Ishikawa (cell line): Measurements from ENCODE around the gene KCNB1.

ENCODE experiments used
- CEBPB ChIP-seq: IDR thresholded peaks from 2 replicates; pipeline ENCODE4 v1.6.1; 2012
- CREB1 ChIP-seq: IDR thresholded peaks from 2 replicates; pipeline ENCODE4 v1.6.1; 2012; ENCODE audit warnings: low read depth
- EGR1 ChIP-seq: IDR thresholded peaks from 2 replicates; pipeline ENCODE4 v1.6.1; 2012
- EP300 ChIP-seq: IDR thresholded peaks from 2 replicates; pipeline ENCODE4 v1.6.1; 2012; ENCODE audit warnings: borderline replicate concordance
- FOXM1 ChIP-seq: IDR thresholded peaks from 2 replicates; pipeline ENCODE4 v1.6.1; 2012; ENCODE audit warnings: low read depth, borderline replicate concordance
- NFIC ChIP-seq: IDR thresholded peaks from 2 replicates; pipeline ENCODE4 v1.6.1; 2012
- RAD21 ChIP-seq: IDR thresholded peaks from 2 replicates; pipeline ENCODE4 v1.6.1; 2012; ENCODE audit warnings: low read depth
- TAF1 ChIP-seq: IDR thresholded peaks from 2 replicates; pipeline ENCODE4 v1.6.1; 2012; ENCODE audit warnings: low read depth, mild to moderate bottlenecking
- TCF12 ChIP-seq: IDR thresholded peaks from 2 replicates; pipeline ENCODE4 v1.6.1; 2012; ENCODE audit warnings: low read depth
- TEAD4 ChIP-seq: IDR thresholded peaks from 2 replicates; pipeline ENCODE4 v1.6.1; 2012
- YY1 ChIP-seq: IDR thresholded peaks from 2 replicates; pipeline ENCODE4 v1.6.1; 2012; ENCODE audit warnings: low read depth
- ZBTB7A ChIP-seq: IDR thresholded peaks from 2 replicates; pipeline ENCODE4 v1.6.1; 2012; ENCODE audit warnings: low read depth
- TF ChIP-seq, protein P1 (sequence below): IDR thresholded peaks from 2 replicates; pipeline ENCODE4 v1.6.1; 2012
- TF ChIP-seq, protein P2 (sequence below): IDR thresholded peaks from 2 replicates; pipeline ENCODE4 v1.6.1; 2012
- TF ChIP-seq, protein P3 (sequence below): IDR thresholded peaks from 2 replicates; pipeline ENCODE4 v1.6.1; 2012; ENCODE audit warnings: low read depth, mild to moderate bottlenecking

The KCNB1 gene

DNA sequence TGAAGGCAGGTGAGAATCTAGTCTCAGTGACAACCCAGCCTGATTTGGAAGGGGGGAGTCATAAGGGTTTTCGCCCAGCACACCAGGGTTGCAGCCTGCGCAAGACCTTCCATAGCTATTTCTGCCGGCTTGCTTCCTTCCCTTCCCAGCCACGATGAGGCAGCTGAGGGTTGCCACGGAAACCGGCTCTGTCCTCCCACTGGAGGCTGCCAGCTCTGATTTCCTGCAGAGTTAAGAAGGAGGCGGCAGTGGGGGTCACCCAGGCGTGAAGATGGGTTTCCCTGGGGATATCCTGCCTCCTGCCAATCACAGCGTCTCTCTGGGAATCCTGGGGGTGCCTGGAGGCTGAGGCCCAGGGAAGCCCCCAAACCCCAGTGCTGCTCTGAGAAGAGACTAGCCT, 23.1 kb upstream of the KCNB1 start:
- TF ChIP-seq, protein P1, sequence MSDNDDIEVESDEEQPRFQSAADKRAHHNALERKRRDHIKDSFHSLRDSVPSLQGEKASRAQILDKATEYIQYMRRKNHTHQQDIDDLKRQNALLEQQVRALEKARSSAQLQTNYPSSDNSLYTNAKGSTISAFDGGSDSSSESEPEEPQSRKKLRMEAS, result no peak
- no peak for TF ChIP-seq YY1
- TF ChIP-seq EGR1, result no peak
- TF ChIP-seq, protein P2, sequence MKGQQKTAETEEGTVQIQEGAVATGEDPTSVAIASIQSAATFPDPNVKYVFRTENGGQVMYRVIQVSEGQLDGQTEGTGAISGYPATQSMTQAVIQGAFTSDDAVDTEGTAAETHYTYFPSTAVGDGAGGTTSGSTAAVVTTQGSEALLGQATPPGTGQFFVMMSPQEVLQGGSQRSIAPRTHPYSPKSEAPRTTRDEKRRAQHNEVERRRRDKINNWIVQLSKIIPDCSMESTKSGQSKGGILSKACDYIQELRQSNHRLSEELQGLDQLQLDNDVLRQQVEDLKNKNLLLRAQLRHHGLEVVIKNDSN, result no peak
- no peak for TF ChIP-seq ZBTB7A
- no peak for TF ChIP-seq TCF12
- TF ChIP-seq RAD21, result no peak
- TF ChIP-seq, protein P3, sequence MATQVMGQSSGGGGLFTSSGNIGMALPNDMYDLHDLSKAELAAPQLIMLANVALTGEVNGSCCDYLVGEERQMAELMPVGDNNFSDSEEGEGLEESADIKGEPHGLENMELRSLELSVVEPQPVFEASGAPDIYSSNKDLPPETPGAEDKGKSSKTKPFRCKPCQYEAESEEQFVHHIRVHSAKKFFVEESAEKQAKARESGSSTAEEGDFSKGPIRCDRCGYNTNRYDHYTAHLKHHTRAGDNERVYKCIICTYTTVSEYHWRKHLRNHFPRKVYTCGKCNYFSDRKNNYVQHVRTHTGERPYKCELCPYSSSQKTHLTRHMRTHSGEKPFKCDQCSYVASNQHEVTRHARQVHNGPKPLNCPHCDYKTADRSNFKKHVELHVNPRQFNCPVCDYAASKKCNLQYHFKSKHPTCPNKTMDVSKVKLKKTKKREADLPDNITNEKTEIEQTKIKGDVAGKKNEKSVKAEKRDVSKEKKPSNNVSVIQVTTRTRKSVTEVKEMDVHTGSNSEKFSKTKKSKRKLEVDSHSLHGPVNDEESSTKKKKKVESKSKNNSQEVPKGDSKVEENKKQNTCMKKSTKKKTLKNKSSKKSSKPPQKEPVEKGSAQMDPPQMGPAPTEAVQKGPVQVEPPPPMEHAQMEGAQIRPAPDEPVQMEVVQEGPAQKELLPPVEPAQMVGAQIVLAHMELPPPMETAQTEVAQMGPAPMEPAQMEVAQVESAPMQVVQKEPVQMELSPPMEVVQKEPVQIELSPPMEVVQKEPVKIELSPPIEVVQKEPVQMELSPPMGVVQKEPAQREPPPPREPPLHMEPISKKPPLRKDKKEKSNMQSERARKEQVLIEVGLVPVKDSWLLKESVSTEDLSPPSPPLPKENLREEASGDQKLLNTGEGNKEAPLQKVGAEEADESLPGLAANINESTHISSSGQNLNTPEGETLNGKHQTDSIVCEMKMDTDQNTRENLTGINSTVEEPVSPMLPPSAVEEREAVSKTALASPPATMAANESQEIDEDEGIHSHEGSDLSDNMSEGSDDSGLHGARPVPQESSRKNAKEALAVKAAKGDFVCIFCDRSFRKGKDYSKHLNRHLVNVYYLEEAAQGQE, result no peak
- no peak for TF ChIP-seq CEBPB
- no peak for TF ChIP-seq FOXM1
- TF ChIP-seq EP300, result no peak
- TF ChIP-seq NFIC, result no peak
- no peak for TF ChIP-seq TAF1
- no peak for TF ChIP-seq CREB1
- no peak for TF ChIP-seq TEAD4

GRCh38 chr20:49503176-49503575, 20.7 kb upstream of the KCNB1 start:
- TF ChIP-seq TAF1, result no peak
- TF ChIP-seq, protein P1, result no peak
- TF ChIP-seq YY1, result no peak
- no peak for TF ChIP-seq EP300

DNA sequence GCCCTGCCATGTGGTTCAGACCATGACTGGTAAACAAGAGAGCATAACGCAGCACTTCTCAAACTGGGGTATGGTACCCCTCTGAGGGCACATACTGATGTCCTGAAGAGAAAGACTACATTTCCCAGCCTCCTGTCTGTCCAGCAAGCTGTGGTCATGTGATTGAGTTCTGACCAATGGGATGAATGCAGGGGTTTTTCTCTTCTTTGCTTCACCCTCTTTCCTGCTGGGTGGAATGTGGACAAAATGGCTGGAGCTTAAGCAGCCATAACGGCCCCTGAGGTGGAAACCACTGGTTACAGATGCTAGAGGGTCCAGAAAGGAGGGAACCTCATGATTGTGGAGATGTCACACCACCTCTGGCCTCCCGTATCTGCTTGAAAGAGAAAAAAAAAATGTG, 19.4 kb upstream of the KCNB1 start:
- TF ChIP-seq, protein P2, result peak; percentile 88
- TF ChIP-seq YY1, result no peak
- TF ChIP-seq EGR1, result no peak
- no peak for TF ChIP-seq NFIC

DNA sequence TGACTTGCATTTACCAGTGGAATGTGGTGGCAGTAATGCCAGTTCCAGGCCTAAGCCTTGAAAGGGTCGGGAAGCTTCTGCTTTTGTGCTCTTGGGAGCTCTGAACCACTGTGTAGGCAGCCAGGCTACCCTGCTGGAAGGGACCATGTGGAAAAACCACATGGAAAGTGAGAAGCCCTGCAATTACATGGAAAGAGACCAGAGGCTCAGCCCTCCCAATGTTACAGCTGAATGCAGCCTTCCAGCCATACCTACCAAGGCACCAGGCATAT, 14.9 kb upstream of the KCNB1 start:
- TF ChIP-seq FOXM1, result no peak
- TF ChIP-seq EP300, result no peak
- no peak for TF ChIP-seq TEAD4
- no peak for TF ChIP-seq CREB1
- no peak for TF ChIP-seq NFIC
- TF ChIP-seq, protein P2, result no peak
- TF ChIP-seq ZBTB7A, result no peak
- TF ChIP-seq, protein P1, result no peak
- TF ChIP-seq RAD21, result no peak
- no peak for TF ChIP-seq CEBPB
- no peak for TF ChIP-seq EGR1
- TF ChIP-seq TCF12, result no peak
- TF ChIP-seq, protein P3, result no peak
- TF ChIP-seq TAF1, result no peak
- TF ChIP-seq YY1, result no peak

GRCh38 chr20:49496553-49497397, 14.3 kb upstream of the KCNB1 start:
- TF ChIP-seq ZBTB7A, result no peak
- TF ChIP-seq, protein P3, result no peak
- no peak for TF ChIP-seq FOXM1
- no peak for TF ChIP-seq TEAD4
- TF ChIP-seq CREB1, result no peak
- TF ChIP-seq, protein P2, result no peak
- TF ChIP-seq RAD21, result no peak
- no peak for TF ChIP-seq EP300
- no peak for TF ChIP-seq TAF1
- no peak for TF ChIP-seq EGR1
- no peak for TF ChIP-seq CEBPB
- TF ChIP-seq TCF12, result no peak
- TF ChIP-seq YY1, result no peak
- TF ChIP-seq, protein P1, result no peak
- no peak for TF ChIP-seq NFIC
